Measurements from ENCODE around the gene MMP7. TPM values are rescaled to one million over a fixed set of nuclear protein-coding genes. Genes with fewer than 3 reads are reported as not detected.
"Not testable (repeated sequence)": the region's sequence is repeated elsewhere in the genome, so short reads cannot be mapped to it uniquely, and the experiment has no call there.

MMP7 gene
- total and polyA plus RNA-seq, 2 donors from 2014 or later = 101 to 1,380 TPM

- FAIRE-seq (no peak), DNase-seq (no peak)
- Histone ChIP-seq H3K36me3 (ENCODE audit: control insufficient read depth in 2 of 3, insufficient read depth in 3 of 3, low read length in 3 of 3) (no peaks in the 10 kb centered on the region), H3K27ac (ENCODE audit: low read depth in 2 of 2, low read length in 2 of 2) (no peak overlapping the region), H3K9ac (ENCODE audit: low read length in 3 of 3) (no peak overlapping the region), H3K4me3 (ENCODE audit: low read length in 3 of 3) (no peak overlapping the region), H3K9me3 (ENCODE audit: control insufficient read depth in 2 of 3, insufficient read depth in 1 of 3, low read length in 3 of 3) (no peaks in the 10 kb centered on the region), H3K4me1 (ENCODE audit: control insufficient read depth in 2 of 3, insufficient read depth in 2 of 3, low read depth in 1 of 3, low read length in 3 of 3) (no peaks in the 10 kb centered on the region), H3K27me3 (ENCODE audit: control insufficient read depth, insufficient read depth, low read length) (no peaks in the 10 kb centered on the region)
- intact Hi-C loops (cut with DNase I) = no loop called here
- TF ChIP-seq, protein P1, sequence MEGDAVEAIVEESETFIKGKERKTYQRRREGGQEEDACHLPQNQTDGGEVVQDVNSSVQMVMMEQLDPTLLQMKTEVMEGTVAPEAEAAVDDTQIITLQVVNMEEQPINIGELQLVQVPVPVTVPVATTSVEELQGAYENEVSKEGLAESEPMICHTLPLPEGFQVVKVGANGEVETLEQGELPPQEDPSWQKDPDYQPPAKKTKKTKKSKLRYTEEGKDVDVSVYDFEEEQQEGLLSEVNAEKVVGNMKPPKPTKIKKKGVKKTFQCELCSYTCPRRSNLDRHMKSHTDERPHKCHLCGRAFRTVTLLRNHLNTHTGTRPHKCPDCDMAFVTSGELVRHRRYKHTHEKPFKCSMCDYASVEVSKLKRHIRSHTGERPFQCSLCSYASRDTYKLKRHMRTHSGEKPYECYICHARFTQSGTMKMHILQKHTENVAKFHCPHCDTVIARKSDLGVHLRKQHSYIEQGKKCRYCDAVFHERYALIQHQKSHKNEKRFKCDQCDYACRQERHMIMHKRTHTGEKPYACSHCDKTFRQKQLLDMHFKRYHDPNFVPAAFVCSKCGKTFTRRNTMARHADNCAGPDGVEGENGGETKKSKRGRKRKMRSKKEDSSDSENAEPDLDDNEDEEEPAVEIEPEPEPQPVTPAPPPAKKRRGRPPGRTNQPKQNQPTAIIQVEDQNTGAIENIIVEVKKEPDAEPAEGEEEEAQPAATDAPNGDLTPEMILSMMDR (IDR thresholded peaks at IDR 0.05; ENCODE audit: borderline replicate concordance, extremely low read depth, insufficient read depth) = no peak
Measured at GRCh38 chr11:102513869-102514268, 16.7 kb downstream of the MMP7 start.

DNA sequence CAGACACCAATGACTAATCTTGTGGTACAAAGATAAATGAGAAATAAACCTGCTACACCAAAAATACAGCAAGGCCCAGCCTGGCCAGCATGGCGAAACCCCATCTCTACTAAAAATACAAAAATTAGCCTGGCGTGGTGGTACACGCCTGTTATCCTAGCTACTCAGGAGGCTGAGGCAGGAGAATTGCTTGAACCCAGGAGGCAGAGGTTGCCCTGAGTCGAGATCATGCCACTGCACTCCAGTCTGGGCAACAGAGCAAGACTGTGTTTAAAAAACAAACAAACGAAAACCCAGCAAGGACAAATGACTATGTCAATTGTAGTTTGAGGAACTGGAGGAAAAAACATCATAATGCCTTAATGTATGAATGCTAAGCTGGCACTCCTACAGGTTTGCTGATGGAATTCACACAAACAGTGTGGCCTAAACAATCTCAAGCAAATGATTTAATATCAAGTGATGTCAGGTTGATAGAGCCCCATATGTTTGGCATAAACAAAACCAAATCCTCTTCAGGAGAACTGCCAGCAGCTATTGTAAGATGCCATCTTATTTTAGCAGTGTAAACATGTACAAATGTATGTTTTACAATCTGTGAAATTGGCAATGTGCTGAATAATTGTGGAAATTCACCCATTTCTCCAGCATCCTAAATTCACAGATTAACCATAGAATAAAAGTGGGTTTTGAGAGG lies 20.0 kb downstream of the MMP7 start:
- Histone ChIP-seq H3K4me1 (ENCODE audit: control insufficient read depth in 2 of 3, insufficient read depth in 2 of 3, low read depth in 1 of 3, low read length in 3 of 3) (no peaks in the 10 kb centered on the region), H3K9ac (ENCODE audit: low read length in 3 of 3) (no peak overlapping the region), H3K4me3 (ENCODE audit: low read length in 3 of 3) (no peak overlapping the region), H3K27me3 (ENCODE audit: control insufficient read depth, insufficient read depth, low read length) (no peaks in the 10 kb centered on the region), H3K9me3 (ENCODE audit: control insufficient read depth in 2 of 3, insufficient read depth in 1 of 3, low read length in 3 of 3) (no peaks in the 10 kb centered on the region), H3K36me3 (ENCODE audit: control insufficient read depth in 2 of 3, insufficient read depth in 3 of 3, low read length in 3 of 3) (no peaks in the 10 kb centered on the region), H3K27ac (ENCODE audit: low read depth in 2 of 2, low read length in 2 of 2) (no peak overlapping the region)
- DNase-seq = no peak
- intact Hi-C loops (cut with DNase I) = no loop called here
- FAIRE-seq = no peak
- TF ChIP-seq, protein P1 (IDR thresholded peaks at IDR 0.05; ENCODE audit: borderline replicate concordance, extremely low read depth, insufficient read depth) = no peak

DNA sequence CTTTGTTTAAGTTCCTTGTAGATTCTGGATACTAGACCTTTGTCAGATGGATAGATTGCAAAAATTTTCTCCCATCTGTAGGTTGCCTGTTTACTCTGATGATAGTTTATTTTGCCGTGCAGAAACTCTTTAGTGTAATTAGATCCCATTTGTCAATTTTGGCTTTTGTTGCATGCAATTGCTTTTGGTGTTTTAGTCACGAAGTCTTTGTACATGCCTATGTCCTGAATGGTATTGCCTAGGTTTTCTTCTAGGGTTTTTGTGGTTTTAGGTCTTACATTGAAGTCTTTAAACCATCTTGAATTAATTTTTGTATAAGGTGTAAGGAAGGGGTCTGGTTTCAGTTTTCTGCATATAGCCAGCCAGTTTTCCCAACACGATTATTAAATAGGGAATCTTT lies 27.7 kb downstream of the MMP7 start:
- H3K27me3 ChIP-seq (ENCODE audit: control insufficient read depth, insufficient read depth, low read length); H3K4me1 ChIP-seq (ENCODE audit: control insufficient read depth in 2 of 3, insufficient read depth in 2 of 3, low read depth in 1 of 3, low read length in 3 of 3); DNase-seq; H3K36me3 ChIP-seq (ENCODE audit: control insufficient read depth in 2 of 3, insufficient read depth in 3 of 3, low read length in 3 of 3); intact Hi-C loops (cut with DNase I); H3K9ac ChIP-seq (ENCODE audit: low read length in 3 of 3); H3K27ac ChIP-seq (ENCODE audit: low read depth in 2 of 2, low read length in 2 of 2); H3K4me3 ChIP-seq (ENCODE audit: low read length in 3 of 3); H3K9me3 ChIP-seq (ENCODE audit: control insufficient read depth in 2 of 3, insufficient read depth in 1 of 3, low read length in 3 of 3); FAIRE-seq: not testable (repeated sequence)

GRCh38 chr11:102500829-102501228 lies 29.7 kb downstream of the MMP7 start:
- H3K4me1 ChIP-seq (ENCODE audit: control insufficient read depth in 2 of 3, insufficient read depth in 2 of 3, low read depth in 1 of 3, low read length in 3 of 3) = peaks cover 0 to under 1% (median 0%) of the 10 kb centered on the region in 3 donors
- H3K27me3 ChIP-seq (ENCODE audit: control insufficient read depth, insufficient read depth, low read length) = no peaks in the 10 kb centered on the region
- H3K36me3 ChIP-seq (ENCODE audit: control insufficient read depth in 2 of 3, insufficient read depth in 3 of 3, low read length in 3 of 3) = no peaks in the 10 kb centered on the region
- intact Hi-C loops (cut with DNase I) = no loop called here
- no peak overlapping the region for H3K9ac ChIP-seq (ENCODE audit: low read length in 3 of 3)
- H3K4me3 ChIP-seq (ENCODE audit: low read length in 3 of 3) = no peak overlapping the region
- DNase-seq = no peak
- no peak overlapping the region for H3K27ac ChIP-seq (ENCODE audit: low read depth in 2 of 2, low read length in 2 of 2)
- H3K9me3 ChIP-seq (ENCODE audit: control insufficient read depth in 2 of 3, insufficient read depth in 1 of 3, low read length in 3 of 3) = no peaks in the 10 kb centered on the region
- TF ChIP-seq, protein P1 (IDR thresholded peaks at IDR 0.05; ENCODE audit: borderline replicate concordance, extremely low read depth, insufficient read depth) = no peak
- FAIRE-seq = no peak
